GM19468 (cell line): ENCODE results near the gene PPP3CA.

ENCODE experiments used
- ATAC-seq: cut with Tn5 transposase; IDR thresholded peaks from one replicate; pipeline ENCODE4 v1.9.1; 2021; ENCODE audit warnings: mild to moderate bottlenecking, moderate library complexity, moderate number of reproducible peaks; ENCODE audit not compliant: unreplicated experiment; ENCODE audit errors: extremely low read depth

Gene PPP3CA

DNA sequence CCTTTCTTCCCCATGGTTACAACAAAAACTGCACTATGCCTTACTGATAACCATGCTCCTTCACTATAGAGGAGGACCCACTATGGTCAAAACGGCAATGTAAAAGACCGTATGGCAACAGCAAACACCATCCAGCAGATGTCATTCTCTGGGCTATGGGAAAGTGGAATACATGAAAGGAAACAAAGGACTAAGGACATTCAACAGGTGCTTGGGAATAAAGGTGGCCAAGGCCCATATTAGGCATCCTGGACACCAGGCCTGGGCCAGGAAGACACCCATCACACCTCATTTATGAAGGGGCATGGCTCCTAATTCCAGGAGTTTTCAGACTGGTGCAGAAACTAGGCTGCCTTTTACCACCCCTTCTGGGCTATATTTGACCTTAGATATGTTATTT, 268.4 kb downstream of the PPP3CA start:
- no peak for ATAC-seq

DNA sequence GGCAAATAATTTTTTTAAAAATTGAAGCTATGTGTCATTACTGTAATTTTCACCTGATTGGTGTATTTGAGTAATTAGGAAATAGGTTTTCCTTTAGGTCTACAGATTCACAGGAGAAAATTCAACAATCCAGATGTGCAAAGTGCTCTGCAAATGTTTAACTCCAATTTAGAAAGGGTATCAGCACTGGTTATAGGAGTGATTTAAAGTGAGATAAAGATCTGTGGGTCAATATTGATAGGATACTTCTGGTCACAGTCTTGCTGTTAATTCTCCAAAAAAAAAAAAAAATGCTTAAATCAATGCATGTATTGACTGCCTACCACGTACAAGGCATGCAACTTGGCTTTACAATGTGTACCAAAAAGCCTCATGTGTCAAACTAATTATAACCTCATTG, 271.3 kb downstream of the PPP3CA start:
- no peak for ATAC-seq

- ATAC-seq, result no peak
Measured at GRCh38 chr4:101075536-101075935, 271.8 kb downstream of the PPP3CA start.

DNA sequence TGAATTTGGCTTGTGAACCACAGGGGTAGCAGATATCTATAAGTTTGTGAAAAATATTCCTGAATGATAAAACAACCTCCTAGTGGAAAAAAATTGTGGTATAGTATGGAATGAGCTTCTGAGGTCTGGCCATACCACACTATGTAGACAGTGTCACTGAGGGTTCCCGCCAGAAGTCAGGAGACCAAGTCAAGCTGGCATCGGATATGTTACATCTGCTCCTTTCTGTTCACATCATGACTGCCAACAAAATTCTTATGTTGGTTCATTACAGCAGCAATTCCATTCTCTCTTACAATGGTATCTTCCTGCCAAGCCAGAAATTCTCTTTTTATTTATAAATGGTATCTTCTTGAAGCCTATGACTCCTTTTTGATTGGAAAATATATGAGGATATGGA, 273.0 kb downstream of the PPP3CA start:
- ATAC-seq, result no peak

- no peak for ATAC-seq
Measured at GRCh38 chr4:101071241-101071640, 276.1 kb downstream of the PPP3CA start.

GRCh38 chr4:101068115-101068514, 279.2 kb downstream of the PPP3CA start:
- no peak for ATAC-seq

DNA sequence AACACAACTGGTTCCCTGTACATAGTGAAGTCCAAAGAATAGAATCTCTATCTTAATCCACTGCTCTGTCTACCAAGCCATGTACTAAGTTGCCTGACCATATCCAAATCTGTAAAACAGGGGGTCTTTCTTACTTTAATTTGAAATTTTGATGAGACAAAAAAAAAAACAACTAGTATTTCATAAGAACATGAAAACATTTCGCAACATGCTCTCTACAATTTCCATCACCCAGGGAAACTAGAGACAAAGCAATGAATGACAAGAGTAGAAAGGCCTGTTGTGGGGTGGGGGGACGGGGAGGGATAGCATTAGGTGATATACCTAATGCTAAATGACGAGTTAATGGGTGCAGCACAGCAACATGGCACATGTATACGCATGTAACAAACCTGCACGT, 279.9 kb downstream of the PPP3CA start:
- ATAC-seq, result no peak

DNA sequence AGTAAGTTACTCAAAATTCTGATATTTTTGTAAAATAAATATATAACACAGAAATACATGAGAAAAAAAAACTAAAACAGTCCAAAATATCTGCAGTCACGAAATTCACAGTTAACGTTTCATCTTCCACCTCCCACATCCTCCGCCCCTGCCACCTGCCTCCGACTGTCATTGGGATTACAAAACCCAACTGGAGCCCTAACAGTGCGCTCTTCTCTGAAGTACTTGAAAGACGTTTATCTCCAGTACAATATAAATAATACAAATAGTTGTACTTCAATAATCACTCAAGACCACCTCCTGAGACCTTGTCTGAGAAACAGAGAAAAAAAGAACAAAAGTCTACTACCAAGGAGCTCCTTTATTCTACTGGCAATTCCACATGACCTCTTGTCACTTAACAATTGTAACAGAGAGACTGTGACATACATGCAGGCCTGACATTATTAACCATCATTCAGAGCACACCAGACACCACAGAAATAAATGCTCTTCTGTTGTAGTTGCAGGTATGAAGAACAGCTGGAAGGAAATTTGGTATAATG, 280.6 kb downstream of the PPP3CA start:
- no peak for ATAC-seq

DNA sequence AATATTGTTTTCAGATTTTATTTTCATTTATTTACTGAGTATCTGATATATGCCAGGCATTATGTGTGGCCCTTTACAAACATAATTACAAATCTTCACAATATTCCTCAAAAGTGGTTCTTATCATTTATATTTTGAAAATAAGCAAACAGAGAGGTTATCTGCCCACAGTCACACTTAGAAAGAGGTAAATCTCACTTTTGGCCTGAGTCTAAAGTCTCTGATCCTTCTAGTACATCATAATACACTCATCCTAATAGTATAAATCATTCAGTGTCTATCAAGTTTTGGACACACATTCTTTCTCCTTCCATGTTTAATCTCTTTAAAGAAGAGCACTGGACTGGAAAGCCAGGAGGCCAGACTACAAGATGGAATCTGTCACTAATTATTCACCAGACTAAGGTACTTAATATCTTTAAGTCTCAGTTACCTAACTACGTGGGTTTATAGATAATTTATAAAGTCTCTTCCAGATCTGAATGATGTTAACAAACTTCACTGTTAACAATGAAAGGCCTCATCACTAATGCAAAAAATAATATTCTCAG, 281.3 kb downstream of the PPP3CA start:
- no peak for ATAC-seq

GRCh38 chr4:101065346-101065745, 282.0 kb downstream of the PPP3CA start:
- ATAC-seq, result no peak

DNA sequence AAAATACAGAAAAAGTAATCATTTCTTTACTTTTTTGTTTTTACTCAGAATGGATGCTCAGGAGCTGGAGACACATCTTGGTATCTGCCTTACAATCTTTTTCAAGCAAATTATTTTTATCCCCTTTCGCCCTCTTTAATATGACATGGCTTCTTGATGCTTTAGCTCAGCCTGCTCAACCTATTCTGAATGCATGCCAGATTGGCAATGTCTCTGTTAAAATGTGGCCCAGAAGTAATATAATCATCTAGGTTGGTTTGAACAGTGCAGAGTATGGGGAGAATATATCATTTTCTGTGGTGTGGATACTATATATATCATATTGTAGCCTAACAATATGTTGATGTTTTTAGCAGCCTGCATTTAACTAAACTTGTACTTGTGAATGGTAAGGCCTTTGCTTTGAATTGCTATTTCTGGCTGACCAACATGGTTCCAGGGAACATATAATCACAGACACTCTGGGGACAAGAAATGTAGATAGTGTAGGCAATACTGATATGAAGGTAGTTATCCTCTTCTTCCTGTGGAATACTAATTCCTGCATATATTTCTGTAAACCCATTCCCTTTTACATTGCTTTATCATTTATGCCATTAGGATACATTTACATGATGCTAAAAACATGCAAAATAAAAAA, 282.7 kb downstream of the PPP3CA start:
- ATAC-seq, result no peak

- ATAC-seq, result no peak
Measured at GRCh38 chr4:101055392-101055791, 291.9 kb downstream of the PPP3CA start.

GRCh38 chr4:101050837-101051205, 296.5 kb downstream of the PPP3CA start:
- no peak for ATAC-seq

GRCh38 chr4:101050088-101050836, 297.1 kb downstream of the PPP3CA start:
- ATAC-seq, result no peak

GRCh38 chr4:101049549-101050001, 297.8 kb downstream of the PPP3CA start:
- no peak for ATAC-seq

DNA sequence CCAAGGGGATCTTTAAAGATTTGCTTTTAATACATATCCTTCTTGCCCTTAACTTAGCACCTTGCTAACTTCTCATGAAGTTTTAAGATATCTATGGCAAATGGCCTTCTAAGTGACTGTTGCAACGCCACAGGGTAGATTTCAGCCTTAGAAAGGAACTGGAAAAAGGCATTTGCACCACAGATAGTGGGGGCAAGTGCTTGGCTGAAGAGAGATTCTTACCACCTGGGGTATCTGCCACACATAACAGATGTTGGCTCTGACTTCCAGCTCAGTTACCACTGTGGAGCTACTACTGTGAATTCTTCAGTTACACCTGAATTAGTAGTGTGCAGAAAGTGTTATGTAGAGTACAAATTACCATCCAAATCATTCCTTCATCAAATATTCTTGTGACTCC, 302.6 kb downstream of the PPP3CA start:
- no peak for ATAC-seq

DNA sequence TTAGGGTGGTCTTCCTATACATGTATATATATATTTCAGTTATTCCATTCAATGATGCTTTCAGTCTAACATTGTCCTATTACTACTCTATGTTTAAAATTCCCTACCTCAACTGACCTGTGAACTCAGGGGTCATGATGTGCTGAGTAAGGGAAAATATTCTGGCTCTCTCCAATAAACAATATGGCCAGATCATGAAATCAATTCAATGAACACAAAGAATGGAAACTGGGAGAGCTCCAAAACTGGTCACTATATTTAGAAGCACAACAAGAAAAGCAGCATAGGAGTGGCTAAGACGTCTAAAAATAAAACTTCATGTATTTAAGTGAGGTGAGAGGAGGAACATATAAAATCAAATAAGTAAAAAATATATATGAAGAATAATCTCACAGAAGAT, 304.5 kb downstream of the PPP3CA start:
- no peak for ATAC-seq

DNA sequence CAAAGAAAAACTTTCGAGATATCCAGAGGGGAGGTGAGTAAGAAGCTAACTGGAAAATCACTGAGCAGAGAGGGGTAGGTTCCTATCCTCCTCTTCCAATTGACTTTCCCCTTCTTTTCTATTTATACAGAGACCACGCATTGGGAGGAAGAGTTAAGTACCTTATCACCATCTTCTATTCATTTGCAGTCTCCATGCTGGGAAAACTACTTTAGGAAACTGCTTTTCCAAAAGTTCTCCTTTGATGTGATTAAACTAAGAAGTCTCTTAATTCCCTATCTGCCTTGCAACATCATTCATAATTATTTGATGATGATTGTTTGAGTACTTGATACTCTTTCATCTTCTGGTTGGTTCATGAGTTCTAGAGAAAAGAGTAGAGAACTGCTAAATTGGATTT, 306.6 kb downstream of the PPP3CA start:
- no peak for ATAC-seq

- no peak for ATAC-seq
Measured at GRCh38 chr4:101039367-101039766, 308.0 kb downstream of the PPP3CA start.

DNA sequence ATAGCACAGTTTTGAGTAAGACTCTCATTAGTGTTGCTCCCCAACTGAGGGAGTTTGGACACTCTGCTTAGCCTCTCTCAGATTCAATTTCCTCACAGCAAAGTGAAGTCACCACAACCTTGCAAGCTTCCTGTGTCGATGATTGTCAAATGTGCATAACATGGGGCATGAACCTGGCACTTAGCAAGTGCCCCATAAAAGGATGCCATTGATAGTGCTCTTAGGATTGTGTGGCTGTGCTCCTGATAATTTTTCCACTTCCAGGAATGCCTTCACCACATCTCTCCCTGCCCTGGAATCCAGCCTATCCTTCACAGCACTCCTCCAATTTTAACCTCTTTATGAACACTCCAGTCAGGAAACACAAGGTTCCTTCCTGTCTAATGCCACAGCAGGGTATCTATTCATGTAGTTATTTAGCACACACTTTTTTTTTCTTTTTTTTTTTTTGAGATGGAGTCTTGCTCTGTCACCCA, 309.4 kb downstream of the PPP3CA start:
- ATAC-seq, result no peak

DNA sequence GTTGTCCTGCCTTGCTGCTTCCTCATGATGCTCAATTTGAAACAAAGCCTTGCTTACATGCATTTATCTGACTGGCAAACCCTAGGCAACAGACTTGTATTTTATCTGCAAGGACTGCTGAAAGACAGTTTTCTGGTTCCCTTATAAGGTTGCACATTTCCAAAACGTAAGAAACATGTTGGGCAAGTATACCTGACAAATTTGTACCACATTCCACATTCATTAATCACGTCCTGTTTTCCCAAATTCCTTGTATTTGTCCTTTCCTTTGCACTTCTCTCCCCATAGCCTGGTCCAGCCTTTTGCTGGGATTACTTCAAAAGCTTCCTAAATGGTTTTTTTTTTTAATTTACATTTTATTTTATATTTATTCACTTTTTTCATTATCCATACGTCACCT, 310.1 kb downstream of the PPP3CA start:
- no peak for ATAC-seq
